NCI-H460 (cell line): ENCODE measurements around the gene ILRUN. TPM values are rescaled to one million over a fixed set of nuclear protein-coding genes. Genes with fewer than 3 reads are reported as not detected.

Source experiments
- small RNA-seq, 2 experiments: library from RNA; depleted of rRNA; stranded (forward); fragments of <200 nt; gene quantifications; one replicate each; pipeline ENCODE3, GENCODE V24; 2014
- total RNA-seq: library from RNA; depleted of rRNA; stranded (reverse); fragments of >200 nt; shearing (Covaris generic); gene quantifications from 2 replicates; pipeline ENCODE4 v1.2.3, GENCODE V29; 2014; rRNA removed

ILRUN gene
- total RNA-seq, 1 experiment from 2014 or later: 16.4 TPM

Small RNAs within 50 kb of the gene (small RNA-seq; reads per million reads assigned to genes)
- gene RN7SL200P: 0 to 0.18 reads per million in 2 experiments

Other genes with a start within 250 kb of the ILRUN start
- gene PACSIN1, start 230.7 kb downstream of the ILRUN start, total RNA-seq: 0.07 and 0.20 TPM in 2 replicates
- gene SPDEF, start 140.4 kb downstream of the ILRUN start, total RNA-seq: not detected in 2 replicates
- 152 and 159 TPM in 2 replicates for gene SNRPC, start 60.7 kb upstream of the ILRUN start, total RNA-seq
- 20.0 and 21.8 TPM in 2 replicates for gene BLTP3A, start 95.3 kb upstream of the ILRUN start, total RNA-seq
- gene TAF11, start 191.3 kb upstream of the ILRUN start, total RNA-seq: 24.5 and 26.4 TPM in 2 replicates
- gene ANKS1A, start 192.5 kb upstream of the ILRUN start, total RNA-seq: 5.9 and 6.0 TPM in 2 replicates